Type B pancreatic cell (in vitro differentiated cells): ENCODE results near the gene ANXA2. TPM values are rescaled to one million over a fixed set of nuclear protein-coding genes. Genes with fewer than 3 reads are reported as not detected.

Experiments
- DNase-seq: peaks from one replicate; pipeline ENCODE4 v3.0.0; 2021; ENCODE audit warnings: mixed read lengths; ENCODE audit not compliant: unreplicated experiment; ENCODE audit errors: extremely low spot score
- H3K27ac Mint-ChIP-seq: 2 replicates; pipeline ENCODE4 v1.8.0; 2021; ENCODE audit warnings: mild to moderate bottlenecking, mixed read lengths
- H3K27me3 Mint-ChIP-seq: 2 replicates; pipeline ENCODE4 v1.8.0; 2021; ENCODE audit warnings: mixed read lengths
- H3K36me3 Mint-ChIP-seq: 2 replicates; pipeline ENCODE4 v1.8.0; 2021; ENCODE audit warnings: mixed read lengths
- H3K4me1 Mint-ChIP-seq: one replicate; pipeline ENCODE4 v1.8.0; 2021; ENCODE audit warnings: mixed read lengths; ENCODE audit not compliant: unreplicated experiment
- H3K4me3 Mint-ChIP-seq: 2 replicates; pipeline ENCODE4 v1.8.0; 2021; ENCODE audit warnings: mild to moderate bottlenecking, mixed read lengths
- H3K9me3 Mint-ChIP-seq: 2 replicates; pipeline ENCODE4 v1.8.0; 2021; ENCODE audit warnings: mixed read lengths
- total RNA-seq: library from RNA; stranded (reverse); gene quantifications from 2 replicates; pipeline ENCODE4 v1.2.1, GENCODE V29; 2021; ENCODE audit warnings: low replicate concordance
- TF ChIP-seq, protein P1 (sequence below): fragments of 200-600 bp; sonication (generic); conservative IDR thresholded peaks from 2 replicates; pipeline ENCODE4 v1.5.0; 2021; ENCODE audit warnings: antibody characterized with exemption, mild to moderate bottlenecking

The ANXA2 gene
- total RNA-seq, 1 donor from 2014 or later, result 493 TPM

DNA sequence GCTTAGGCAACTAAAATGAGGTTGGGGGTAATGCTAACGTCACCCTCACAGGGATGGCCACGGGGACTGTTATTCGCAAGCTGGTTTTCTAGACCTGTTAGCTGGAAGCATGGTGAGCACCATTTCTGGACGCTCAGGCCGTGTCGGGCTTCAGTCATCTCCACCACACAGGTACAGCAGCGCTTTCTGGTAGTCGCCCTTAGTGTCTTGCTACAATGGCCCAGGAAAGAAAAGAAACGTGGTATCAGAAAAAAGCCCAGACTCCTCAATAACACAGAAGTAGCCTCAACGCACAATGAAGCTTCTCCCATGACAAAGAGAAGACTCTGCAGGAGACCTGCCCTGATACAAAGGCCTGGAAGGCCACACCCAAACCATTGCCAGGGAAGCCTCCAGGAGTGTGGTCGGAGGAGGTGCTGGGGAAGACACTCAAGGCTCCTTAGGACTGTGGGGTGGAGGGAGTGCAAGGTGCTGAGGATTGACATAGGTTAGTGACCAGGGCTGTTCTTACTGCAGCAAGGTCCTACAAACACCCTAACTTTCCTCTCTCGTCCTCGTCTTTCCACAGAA, 50.2 kb downstream of the ANXA2 start:
- H3K4me1 Mint-ChIP-seq, result peaks cover 7% of the 10 kb centered on the region
- TF ChIP-seq, protein P1, sequence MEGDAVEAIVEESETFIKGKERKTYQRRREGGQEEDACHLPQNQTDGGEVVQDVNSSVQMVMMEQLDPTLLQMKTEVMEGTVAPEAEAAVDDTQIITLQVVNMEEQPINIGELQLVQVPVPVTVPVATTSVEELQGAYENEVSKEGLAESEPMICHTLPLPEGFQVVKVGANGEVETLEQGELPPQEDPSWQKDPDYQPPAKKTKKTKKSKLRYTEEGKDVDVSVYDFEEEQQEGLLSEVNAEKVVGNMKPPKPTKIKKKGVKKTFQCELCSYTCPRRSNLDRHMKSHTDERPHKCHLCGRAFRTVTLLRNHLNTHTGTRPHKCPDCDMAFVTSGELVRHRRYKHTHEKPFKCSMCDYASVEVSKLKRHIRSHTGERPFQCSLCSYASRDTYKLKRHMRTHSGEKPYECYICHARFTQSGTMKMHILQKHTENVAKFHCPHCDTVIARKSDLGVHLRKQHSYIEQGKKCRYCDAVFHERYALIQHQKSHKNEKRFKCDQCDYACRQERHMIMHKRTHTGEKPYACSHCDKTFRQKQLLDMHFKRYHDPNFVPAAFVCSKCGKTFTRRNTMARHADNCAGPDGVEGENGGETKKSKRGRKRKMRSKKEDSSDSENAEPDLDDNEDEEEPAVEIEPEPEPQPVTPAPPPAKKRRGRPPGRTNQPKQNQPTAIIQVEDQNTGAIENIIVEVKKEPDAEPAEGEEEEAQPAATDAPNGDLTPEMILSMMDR, result no peak
- H3K4me3 Mint-ChIP-seq, result no peak overlapping the region
- H3K27ac Mint-ChIP-seq, result no peak overlapping the region
- no peaks in the 10 kb centered on the region for H3K27me3 Mint-ChIP-seq
- no peaks in the 10 kb centered on the region for H3K9me3 Mint-ChIP-seq
- DNase-seq, result no peak
- H3K36me3 Mint-ChIP-seq, result peaks cover 50% of the 10 kb centered on the region

DNA sequence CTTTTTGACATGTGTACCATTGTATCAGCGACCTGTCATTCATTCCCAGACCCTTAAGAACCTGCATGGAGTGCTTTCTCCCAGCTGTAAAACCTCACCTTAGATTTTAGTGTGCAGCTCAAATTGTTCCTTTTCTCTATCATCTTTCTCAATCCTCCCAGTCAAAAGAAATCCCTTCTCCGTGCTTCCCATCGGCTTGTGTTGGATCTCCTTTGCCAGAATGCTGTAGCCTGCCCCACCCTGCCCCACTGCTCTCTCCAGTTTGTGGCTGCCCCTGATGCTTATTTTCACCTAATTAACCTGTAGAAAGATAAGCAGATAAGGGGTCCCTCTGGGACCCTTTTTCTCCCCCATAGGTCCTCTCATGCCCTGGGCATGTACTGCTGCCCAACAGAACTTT, 51.1 kb downstream of the ANXA2 start:
- Mint-ChIP-seq H3K4me1 (peaks cover 7% of the 10 kb centered on the region), H3K4me3 (peak overlapping the region; percentile 19), H3K27me3 (no peaks in the 10 kb centered on the region), H3K27ac (peak overlapping the region; percentile 17), H3K9me3 (no peaks in the 10 kb centered on the region), H3K36me3 (peaks cover 40% of the 10 kb centered on the region)
- TF ChIP-seq, protein P1, result no peak
- no peak for DNase-seq

DNA sequence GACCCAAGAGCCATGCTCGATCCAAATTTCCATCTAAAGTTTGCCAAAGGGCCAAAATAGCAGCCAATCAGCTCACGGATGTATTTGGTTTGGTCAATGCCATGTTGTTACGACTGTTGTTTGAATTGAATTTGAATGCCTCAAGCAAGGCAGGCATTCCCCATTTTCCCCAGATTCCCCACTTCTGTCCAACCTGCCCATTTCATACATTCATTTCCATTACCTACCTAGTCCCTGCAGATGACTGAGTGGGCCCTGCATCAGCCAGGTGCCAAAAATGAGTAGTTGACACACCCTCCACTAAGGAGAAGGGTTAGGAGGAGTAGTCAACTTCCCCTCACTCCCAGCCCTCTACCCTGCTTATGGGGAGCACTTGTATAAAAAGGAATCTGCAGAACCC, 51.7 kb downstream of the ANXA2 start:
- peaks cover 40% of the 10 kb centered on the region for H3K36me3 Mint-ChIP-seq

DNA sequence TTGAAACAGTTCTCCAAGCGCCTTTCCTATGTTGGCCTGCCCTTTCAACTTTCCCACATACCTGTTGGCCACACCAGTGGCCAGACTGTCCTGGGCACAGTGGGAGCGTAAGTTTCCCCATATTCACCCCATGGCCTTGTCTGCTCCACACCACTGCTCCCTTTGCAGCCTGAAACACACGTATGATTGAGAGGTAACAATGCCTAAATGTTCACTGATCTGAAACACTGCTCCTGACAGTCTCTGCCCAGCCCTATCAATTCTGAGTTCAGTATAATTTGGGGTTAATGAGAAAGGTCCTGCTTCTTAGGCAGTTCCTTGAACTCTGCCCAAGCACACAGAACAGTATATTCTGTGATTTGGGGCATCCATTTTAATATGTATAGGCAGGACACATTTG, 52.2 kb downstream of the ANXA2 start:
- no peak overlapping the region for H3K27ac Mint-ChIP-seq
- DNase-seq, result no peak
- H3K9me3 Mint-ChIP-seq, result no peaks in the 10 kb centered on the region
- TF ChIP-seq, protein P1, result no peak
- H3K4me1 Mint-ChIP-seq, result peaks cover 7% of the 10 kb centered on the region
- no peak overlapping the region for H3K4me3 Mint-ChIP-seq
- no peaks in the 10 kb centered on the region for H3K27me3 Mint-ChIP-seq
- peaks cover 36% of the 10 kb centered on the region for H3K36me3 Mint-ChIP-seq

More for the DNA sequence above, 51.7 kb downstream of the ANXA2 start:
- Mint-ChIP-seq H3K27me3 (no peaks in the 10 kb centered on the region), H3K4me1 (peaks cover 7% of the 10 kb centered on the region), H3K27ac (no peak overlapping the region), H3K4me3 (no peak overlapping the region), H3K9me3 (no peaks in the 10 kb centered on the region)
- TF ChIP-seq, protein P1, result no peak
- no peak for DNase-seq

DNA sequence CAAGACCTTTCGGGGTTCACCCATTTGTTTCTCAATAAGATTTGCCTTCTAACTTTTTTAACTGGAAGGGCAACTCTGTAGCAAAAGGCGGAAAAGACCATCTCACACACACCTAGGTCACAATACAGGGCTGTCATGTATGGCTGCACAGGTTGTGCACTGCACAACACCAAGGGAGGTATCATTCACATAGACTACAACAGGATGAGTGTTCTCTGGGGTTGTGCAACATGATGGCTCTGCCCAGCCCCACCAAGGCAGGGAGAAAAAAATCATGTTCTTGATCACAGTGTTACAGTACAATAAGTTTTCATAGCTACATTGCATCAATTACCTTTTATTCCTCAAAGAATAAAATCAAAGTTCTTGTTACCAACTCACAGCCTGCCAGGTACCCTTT, 52.8 kb downstream of the ANXA2 start:
- H3K36me3 Mint-ChIP-seq, result peaks cover 31% of the 10 kb centered on the region
- H3K27ac Mint-ChIP-seq, result no peak overlapping the region
- no peak overlapping the region for H3K4me3 Mint-ChIP-seq
- H3K4me1 Mint-ChIP-seq, result peaks cover 12% of the 10 kb centered on the region
- H3K27me3 Mint-ChIP-seq, result no peaks in the 10 kb centered on the region
- H3K9me3 Mint-ChIP-seq, result peaks cover 5% of the 10 kb centered on the region
- TF ChIP-seq, protein P1, result no peak
- DNase-seq, result no peak

DNA sequence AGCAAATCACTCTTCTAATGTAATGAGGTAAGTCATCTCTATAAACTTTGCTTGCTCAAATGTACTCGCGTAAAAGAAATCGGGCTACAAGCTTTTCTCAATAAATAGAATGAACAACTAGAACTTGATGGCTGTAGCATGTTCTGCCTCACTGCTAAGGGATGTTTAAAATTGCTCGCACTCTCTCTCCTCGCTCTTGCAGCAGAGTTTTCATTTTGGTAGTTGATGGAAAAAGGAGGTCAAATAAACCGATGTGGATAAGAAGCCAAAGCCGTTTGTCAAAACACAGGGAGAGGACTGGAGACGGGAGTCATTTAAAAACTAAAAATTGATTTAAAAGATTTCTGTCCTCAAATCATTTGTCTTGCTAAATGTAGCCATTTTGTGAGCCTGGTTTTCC, 53.3 kb downstream of the ANXA2 start:
- H3K9me3 Mint-ChIP-seq, result peaks cover 5% of the 10 kb centered on the region
- no peak overlapping the region for H3K4me3 Mint-ChIP-seq
- TF ChIP-seq, protein P1, result no peak
- DNase-seq, result no peak
- peaks cover 29% of the 10 kb centered on the region for H3K36me3 Mint-ChIP-seq
- H3K27me3 Mint-ChIP-seq, result no peaks in the 10 kb centered on the region
- H3K27ac Mint-ChIP-seq, result peak overlapping the region; percentile 3
- peaks cover 12% of the 10 kb centered on the region for H3K4me1 Mint-ChIP-seq
